Measurements from ENCODE around the gene KRTAP4-12.
"Not testable (repeated sequence)": the region's sequence is repeated elsewhere in the genome, so short reads cannot be mapped to it uniquely, and the experiment has no call there.

- TF ChIP-seq POLR2AphosphoS5, CTCF (IDR thresholded peaks at IDR 0.05): not testable (repeated sequence)
Observed at GRCh38 chr17:41148971-41149651, 25.1 kb upstream of the KRTAP4-12 start.
